B cell (primary cell): ENCODE measurements around the gene SYNPO. TPM values are rescaled to one million over a fixed set of nuclear protein-coding genes. Genes with fewer than 3 reads are reported as not detected.

ENCODE experiments used
- ATAC-seq: fragments of 200-7000 bp; cut with Tn5 transposase; one replicate; pipeline ENCODE4 v1.10.0; 2021; ENCODE audit warnings: low read depth, mild to moderate bottlenecking, moderate number of reproducible peaks, moderate library complexity
- CTCF ChIA-PET: fragments of 350-600 bp; sonication (Branson Sonifier 250); formaldehyde crosslinking; loops from one replicate; lab custom pipeline; 2021; ENCODE audit warnings: antibody characterized with exemption, inconsistent platforms; lab: Charles Lee
- POLR2A ChIA-PET: fragments of 350-600 bp; sonication (Branson Sonifier 250); formaldehyde crosslinking; loops from one replicate; lab custom pipeline; 2021; ENCODE audit warnings: antibody characterized with exemption; lab: Charles Lee
- DNase-seq: peaks from one replicate; pipeline ENCODE4 v3.0.0; 2013
- H2AFZ ChIP-seq: 2 replicates; pipeline ENCODE4 v1.6.1; 2012; ENCODE audit warnings: mild to moderate bottlenecking, low read depth, low read length; ENCODE audit not compliant: insufficient read depth, poor library complexity, severe bottlenecking
- H3K27ac ChIP-seq, 2 donors: 1 replicate in 1 of 2; 2 replicates in 1 of 2; pipeline ENCODE4 v1.5.1; 2012 to 2013; ENCODE audit warnings: low read length in 2 of 2, mild to moderate bottlenecking in 2 of 2, moderate library complexity in 1 of 2
- H3K27me3 ChIP-seq, 4 experiments: fragments of 200-600 bp in 1 of 4; sonication (generic) in 1 of 4; replicated peaks in 1 of 4; 1 replicate in 2 of 4; 2 replicates in 2 of 4; pipeline versions ENCODE4 v1.6.1 to v1.7.0; 2013 to 2016; ENCODE audit warnings: low read length in 3 of 4, mild to moderate bottlenecking in 2 of 4, mixed read lengths in 1 of 4, moderate library complexity in 1 of 4; ENCODE audit not compliant: insufficient read depth in 4 of 4, control insufficient read depth in 3 of 4; ENCODE audit errors: control extremely low read depth in 1 of 4
- H3K36me3 ChIP-seq, 2 experiments: replicated peaks in 1 of 2; 1 replicate in 1 of 2; 2 replicates in 1 of 2; pipeline versions ENCODE4 v1.6.1 to v1.7.1; 2013; ENCODE audit warnings: low read length in 1 of 2; ENCODE audit not compliant: insufficient read depth in 2 of 2, control insufficient read depth in 1 of 2; ENCODE audit errors: control extremely low read depth in 1 of 2, extremely low read depth in 1 of 2
- H3K4me1 ChIP-seq, 2 donors: fragments of 200-600 bp in 1 of 2; sonication (generic) in 1 of 2; 1 replicate in 1 of 2; 2 replicates in 1 of 2; pipeline versions ENCODE4 v1.5.1 to v1.6.1; 2013 to 2017; ENCODE audit warnings: low read length in 2 of 2; ENCODE audit not compliant: control insufficient read depth in 2 of 2, insufficient read depth in 2 of 2
- H3K4me2 ChIP-seq: replicated peaks from 2 replicates; pipeline ENCODE3; 2012; ENCODE audit warnings: mild to moderate bottlenecking, low read depth, low read length; ENCODE audit not compliant: poor library complexity, severe bottlenecking
- H3K4me3 ChIP-seq, 5 experiments: fragments of 200-600 bp in 1 of 5; sonication (generic) in 1 of 5; 1 replicate in 3 of 5; 2 replicates in 2 of 5; pipeline versions ENCODE4 v1.5.1 to v1.7.0; 2011 to 2016; ENCODE audit warnings: low read length in 4 of 5, mild to moderate bottlenecking in 4 of 5, low read depth in 2 of 5, control low read depth in 1 of 5, moderate library complexity in 1 of 5; ENCODE audit not compliant: insufficient read depth in 1 of 5; ENCODE audit errors: control extremely low read depth in 1 of 5, extremely low read depth in 1 of 5
- H3K79me2 ChIP-seq: fragments of 200-600 bp; sonication (generic); one replicate; pipeline ENCODE4 v1.6.0; 2016; ENCODE audit warnings: low read length; ENCODE audit not compliant: control insufficient read depth, insufficient read depth
- H3K9ac ChIP-seq: fragments of 200-600 bp; sonication (generic); 2 replicates; pipeline ENCODE4 v1.6.1; 2017; ENCODE audit warnings: mild to moderate bottlenecking, low read length, moderate library complexity
- H3K9me3 ChIP-seq, 3 donors: one replicate each; pipeline versions ENCODE4 v1.6.1 to v1.7.1; 2013; ENCODE audit warnings: low read length in 2 of 3; ENCODE audit not compliant: control insufficient read depth in 2 of 3, insufficient read depth in 1 of 3; ENCODE audit errors: control extremely low read depth in 1 of 3
- H4K20me1 ChIP-seq: 2 replicates; pipeline ENCODE4 v1.6.0; 2012; ENCODE audit warnings: mild to moderate bottlenecking, low read length; ENCODE audit not compliant: insufficient read depth, control insufficient read depth, poor library complexity, severe bottlenecking
- H3K27ac Mint-ChIP-seq: one replicate; pipeline ENCODE4 v1.8.0; 2021; ENCODE audit warnings: mixed read lengths
- H3K27me3 Mint-ChIP-seq: one replicate; pipeline ENCODE4 v1.8.0; 2021; ENCODE audit warnings: mixed read lengths
- H3K4me1 Mint-ChIP-seq: one replicate; pipeline ENCODE4 v1.8.0; 2021; ENCODE audit warnings: mixed read lengths
- H3K4me3 Mint-ChIP-seq: one replicate; pipeline ENCODE4 v1.8.0; 2021; ENCODE audit warnings: mixed read lengths
- H3K9me3 Mint-ChIP-seq: one replicate; pipeline ENCODE4 v1.8.0; 2022; ENCODE audit warnings: mixed read lengths; ENCODE audit not compliant: insufficient read depth
- EZH2 ChIP-seq: IDR thresholded peaks from 2 replicates; pipeline ENCODE4 v1.6.1; 2012; ENCODE audit warnings: borderline replicate concordance, low read depth, mild to moderate bottlenecking, moderate library complexity, low read length; ENCODE audit not compliant: insufficient read depth, poor library complexity, severe bottlenecking
- WGBS: methylation state at CpG from one replicate; pipeline ENCODE4 v1.1.5; 2013; ENCODE audit warnings: missing lambda C conversion rate; ENCODE audit not compliant: insufficient coverage; 5-methylcytosine and 5-hydroxymethylcytosine counted together
- intact Hi-C: fragments of 100-400 bp; cut with micrococcal nuclease; formaldehyde crosslinking; loops from one replicate; pipeline ENCODE4 v1.10.0; 2022
- polyA plus RNA-seq: library from polyadenylated mRNA; depleted of rRNA; stranded (reverse); fragments of >200 nt; gene quantifications from 2 replicates; pipeline ENCODE4 v1.2.3, GENCODE V29; 2012
- total RNA-seq, 2 donors: library from RNA; stranded (reverse); fragments of 120-200 nt in 1 of 2; gene quantifications; 1 replicate in 1 of 2; 2 replicates in 1 of 2; pipeline versions ENCODE4 v1.2.3 to v1.2.4, GENCODE V29; 2013 to 2022
- TF ChIP-seq, protein P1 (sequence below): fragments of 200-600 bp; IDR thresholded peaks from one replicate; pipeline ENCODE4 v1.8.0; 2022; ENCODE audit warnings: antibody characterized with exemption, mild to moderate bottlenecking

Gene SYNPO
- total and polyA plus RNA-seq, 2 donors (not counting 1 experiment from before 2014, with no cell fraction given): 13.2 to 16.8 TPM

DNA sequence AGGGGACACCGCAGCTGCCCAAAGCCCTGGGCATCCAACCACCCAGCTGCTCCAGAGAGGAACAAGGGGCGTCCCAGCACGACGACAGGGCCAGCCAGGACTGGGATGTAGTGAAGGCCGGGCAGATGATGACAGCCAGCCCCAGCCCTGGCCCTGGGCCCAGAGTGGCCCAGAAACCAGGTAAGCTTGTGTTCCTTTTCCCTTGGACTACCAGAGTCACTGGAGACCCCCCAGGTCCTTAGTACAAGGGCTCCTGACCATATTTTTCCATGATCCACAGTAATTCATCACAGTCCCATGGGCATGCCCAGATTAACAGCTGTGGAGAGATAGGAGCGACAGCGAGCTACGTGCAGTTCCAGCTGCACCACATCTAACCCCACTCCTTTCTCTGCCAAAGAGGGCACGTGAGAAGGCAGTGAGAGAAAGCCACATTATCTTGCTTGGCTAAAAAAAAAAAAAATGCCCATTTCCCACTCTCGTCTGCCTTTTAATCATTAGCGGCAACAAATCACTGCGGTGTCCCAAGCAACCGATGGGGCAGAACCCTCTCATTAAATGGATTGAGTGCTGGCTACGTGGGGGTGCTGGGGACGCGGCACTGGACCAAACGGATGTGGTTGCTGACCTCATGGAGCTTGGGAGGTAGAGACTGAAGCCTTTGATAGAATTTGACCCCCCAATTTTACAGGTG is 21.7 kb upstream of the SYNPO start:
- Histone ChIP-seq H3K27me3 (no peaks in the 10 kb centered on the region), H2AFZ (no peak overlapping the region), H3K9ac (no peak overlapping the region), H3K27ac (no peak overlapping the region), H3K4me3 (no peak overlapping the region), H3K79me2 (no peaks in the 10 kb centered on the region), H4K20me1 (no peaks in the 10 kb centered on the region), H3K4me1 (peaks cover 7 to 9% of the 10 kb centered on the region in 2 donors), H3K36me3 (no peaks in the 10 kb centered on the region), H3K9me3 (no peaks in the 10 kb centered on the region), H3K4me2 (no peak overlapping the region)
- DNase-seq (no peak), ATAC-seq (no peak)
- ChIA-PET CTCF (interaction anchor here (1.2 kb wide), 1 partner anchor 8 kb away, joined by 3 read pairs; no protein-coding TSS in a partner anchor), POLR2A (no interaction called here)
- no peak overlapping the region for H3K4me3 Mint-ChIP-seq
- TF ChIP-seq, protein P1, sequence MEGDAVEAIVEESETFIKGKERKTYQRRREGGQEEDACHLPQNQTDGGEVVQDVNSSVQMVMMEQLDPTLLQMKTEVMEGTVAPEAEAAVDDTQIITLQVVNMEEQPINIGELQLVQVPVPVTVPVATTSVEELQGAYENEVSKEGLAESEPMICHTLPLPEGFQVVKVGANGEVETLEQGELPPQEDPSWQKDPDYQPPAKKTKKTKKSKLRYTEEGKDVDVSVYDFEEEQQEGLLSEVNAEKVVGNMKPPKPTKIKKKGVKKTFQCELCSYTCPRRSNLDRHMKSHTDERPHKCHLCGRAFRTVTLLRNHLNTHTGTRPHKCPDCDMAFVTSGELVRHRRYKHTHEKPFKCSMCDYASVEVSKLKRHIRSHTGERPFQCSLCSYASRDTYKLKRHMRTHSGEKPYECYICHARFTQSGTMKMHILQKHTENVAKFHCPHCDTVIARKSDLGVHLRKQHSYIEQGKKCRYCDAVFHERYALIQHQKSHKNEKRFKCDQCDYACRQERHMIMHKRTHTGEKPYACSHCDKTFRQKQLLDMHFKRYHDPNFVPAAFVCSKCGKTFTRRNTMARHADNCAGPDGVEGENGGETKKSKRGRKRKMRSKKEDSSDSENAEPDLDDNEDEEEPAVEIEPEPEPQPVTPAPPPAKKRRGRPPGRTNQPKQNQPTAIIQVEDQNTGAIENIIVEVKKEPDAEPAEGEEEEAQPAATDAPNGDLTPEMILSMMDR: no peak
- TF ChIP-seq EZH2: no peak
- H3K27ac Mint-ChIP-seq: no peak overlapping the region
- intact Hi-C loops: no loop called here
- no peaks in the 10 kb centered on the region for H3K9me3 Mint-ChIP-seq
- 99% methylated on average over 13 of the region's 17 CpGs for WGBS
- peaks cover 12% of the 10 kb centered on the region for H3K4me1 Mint-ChIP-seq
- peaks cover 12% of the 10 kb centered on the region for H3K27me3 Mint-ChIP-seq
